ENCODE measurements around the gene MXRA8. TPM values are rescaled to one million over a fixed set of nuclear protein-coding genes. Genes with fewer than 3 reads are reported as not detected.

The MXRA8 gene
- total and polyA plus RNA-seq, 9 of the 15 experiments (the other 6 are each of a cell fraction or from before 2014, with no cell fraction given): 0.66 to 11.3 (median 6.3) TPM

- peak; percentile 91 for TF ChIP-seq RAD51 (IDR thresholded peaks at IDR 0.05; ENCODE audit: borderline replicate concordance, low read depth)
- TF ChIP-seq BHLHE40 (IDR thresholded peaks at IDR 0.05; ENCODE audit: low read length): peak; percentile 95
- peak; percentile 64 for TF ChIP-seq CBFA2T2 (conservative IDR thresholded peaks at IDR 0.05)
- no peak for TF ChIP-seq ZNF696 (CRISPR knock-in tag; conservative IDR thresholded peaks at IDR 0.05)
- TF ChIP-seq CREM (IDR thresholded peaks at IDR 0.05; ENCODE audit: low read depth): peak; percentile 43
- TF ChIP-seq ZNF239 (CRISPR knock-in tag; IDR thresholded peaks at IDR 0.05): no peak
- TF ChIP-seq CREBBP (IDR thresholded peaks at IDR 0.05; ENCODE audit: low read depth, low read length): no peak
- peak; percentile 40; the same call in 1 of the 2 replicates for TF ChIP-seq GABPA (tag; conservative IDR thresholded peaks at IDR 0.05; ENCODE audit: low read depth)
- no peak for TF ChIP-seq SAFB (IDR thresholded peaks at IDR 0.05; ENCODE audit: borderline replicate concordance, low read depth, low read length)
- no peak for TF ChIP-seq GATA2 (CRISPR knock-in tag; IDR thresholded peaks at IDR 0.05)
- no peak for TF ChIP-seq ZNF449 (CRISPR knock-in tag; IDR thresholded peaks at IDR 0.05)
- TF ChIP-seq MGA (IDR thresholded peaks at IDR 0.05): peak; percentile 95
These were observed 53.7 kb downstream of the MXRA8 start (continued) for GRCh38 chr1:1304331-1305299.
